Naive thymus-derived CD4-positive, alpha-beta T cell (primary cell): Measurements from ENCODE around the gene PEF1. TPM values are rescaled to one million over a fixed set of nuclear protein-coding genes. Genes with fewer than 3 reads are reported as not detected.

ENCODE experiments used
- ATAC-seq: fragments of 150-1000 bp; cut with Tn5 transposase; 2 replicates; pipeline ENCODE4 v1.10.0; 2021; ENCODE audit warnings: mild to moderate bottlenecking, moderate library complexity
- CTCF ChIA-PET: fragments of 350-600 bp; sonication (Branson Sonifier 250); formaldehyde crosslinking; loops from one replicate; lab custom pipeline; 2021; ENCODE audit warnings: antibody characterized with exemption; lab: Charles Lee
- POLR2A ChIA-PET: fragments of 350-600 bp; sonication (Branson Sonifier 250); formaldehyde crosslinking; loops from one replicate; lab custom pipeline; 2021; ENCODE audit warnings: antibody characterized with exemption, inconsistent platforms; lab: Charles Lee
- DNase-seq, 9 donors: peaks; one replicate each; pipeline versions ENCODE4 v3.0.0 to v3.0.0-alpha.2; 2020 to 2022; ENCODE audit warnings: mixed read lengths in 1 of 9
- H3K27ac ChIP-seq: one replicate; pipeline ENCODE4 v1.7.0; 2013; ENCODE audit warnings: mild to moderate bottlenecking, low read depth, low read length, moderate library complexity
- H3K27me3 ChIP-seq, 2 donors: one replicate each; pipeline ENCODE4 v1.7.0; 2013; ENCODE audit warnings: low read length in 2 of 2, mild to moderate bottlenecking in 2 of 2, moderate library complexity in 2 of 2; ENCODE audit not compliant: control insufficient read depth in 2 of 2, insufficient read depth in 2 of 2
- H3K36me3 ChIP-seq, 3 experiments: 1 replicate in 2 of 3; 2 replicates in 1 of 3; pipeline ENCODE4 v1.7.0; 2013; ENCODE audit warnings: low read length in 3 of 3, mild to moderate bottlenecking in 3 of 3, moderate library complexity in 1 of 3; ENCODE audit not compliant: insufficient read depth in 3 of 3, control insufficient read depth in 2 of 3
- H3K4me1 ChIP-seq, 2 donors: one replicate each; pipeline ENCODE4 v1.7.0; 2013; ENCODE audit warnings: low read length in 2 of 2, mild to moderate bottlenecking in 2 of 2, moderate library complexity in 1 of 2; ENCODE audit not compliant: control insufficient read depth in 2 of 2, insufficient read depth in 2 of 2
- H3K4me3 ChIP-seq: 2 replicates; pipeline ENCODE4 v1.7.0; 2013; ENCODE audit warnings: mild to moderate bottlenecking, low read length
- H3K9me3 ChIP-seq, 3 experiments: 1 replicate in 2 of 3; 2 replicates in 1 of 3; pipeline ENCODE4 v1.7.0; 2013; ENCODE audit warnings: low read length in 3 of 3; ENCODE audit not compliant: control insufficient read depth in 2 of 3
- H3K27ac Mint-ChIP-seq, 9 donors: one replicate each; pipeline ENCODE4 v1.8.0; 2020 to 2022; ENCODE audit warnings: mixed read lengths in 9 of 9, mild to moderate bottlenecking in 8 of 9, moderate library complexity in 5 of 9, inconsistent platforms in 2 of 9
- H3K27me3 Mint-ChIP-seq, 5 donors: one replicate each; pipeline ENCODE4 v1.8.0; 2021 to 2022; ENCODE audit warnings: mixed read lengths in 5 of 5, mild to moderate bottlenecking in 1 of 5
- H3K36me3 Mint-ChIP-seq, 5 donors: one replicate each; pipeline ENCODE4 v1.8.0; 2020 to 2022; ENCODE audit warnings: mixed read lengths in 5 of 5, mild to moderate bottlenecking in 3 of 5, inconsistent platforms in 1 of 5
- H3K4me1 Mint-ChIP-seq, 7 donors: one replicate each; pipeline ENCODE4 v1.8.0; 2020 to 2022; ENCODE audit warnings: mixed read lengths in 7 of 7, mild to moderate bottlenecking in 3 of 7, inconsistent platforms in 1 of 7
- H3K4me3 Mint-ChIP-seq, 10 donors: one replicate each; pipeline ENCODE4 v1.8.0; 2020 to 2022; ENCODE audit warnings: mild to moderate bottlenecking in 10 of 10, mixed read lengths in 10 of 10, moderate library complexity in 6 of 10, inconsistent platforms in 2 of 10
- H3K9me3 Mint-ChIP-seq, 11 donors: one replicate each; pipeline ENCODE4 v1.8.0; 2020 to 2022; ENCODE audit warnings: mixed read lengths in 11 of 11, mild to moderate bottlenecking in 4 of 11, inconsistent platforms in 1 of 11, moderate library complexity in 1 of 11
- intact Hi-C, 2 donors: fragments of 100-400 bp; cut with micrococcal nuclease; formaldehyde crosslinking; loops; one replicate each; pipeline ENCODE4 v1.15.1; 2023
- polyA plus RNA-seq, 2 donors: library from polyadenylated mRNA; unstranded; fragments of 300-500 nt; fragmentation: Illumina TruSeq; gene quantifications; one replicate each; pipeline ENCODE4 v1.2.3, GENCODE V29; 2021
- total RNA-seq, 6 experiments: library from RNA in 5 of 6; stranded (reverse) in 5 of 6; gene quantifications; 1 replicate in 5 of 6; 2 replicates in 1 of 6; pipeline ENCODE4 v1.2.3 and lab custom pipeline; 2021 to 2026

Gene PEF1
- total and polyA plus RNA-seq, 7 experiments from 2014 or later: 37.7 to 87.7 (median 45.5) TPM

GRCh38 chr1:31657972-31658510 is 13.4 kb upstream of the PEF1 start:
- H3K4me3 ChIP-seq: no peak overlapping the region
- ChIA-PET POLR2A (no interaction called here), CTCF (no interaction called here)
- Mint-ChIP-seq H3K4me1 (peaks cover 0 to under 1% (median 0%) of the 10 kb centered on the region in 7 donors), H3K27ac (no peak overlapping the region), H3K4me3 (no peak overlapping the region), H3K9me3 (no peaks in the 10 kb centered on the region), H3K36me3 (no peaks in the 10 kb centered on the region), H3K27me3 (peaks cover 0 to 5% (median 0%) of the 10 kb centered on the region in 5 donors)
- no peak for DNase-seq
- no peaks in the 10 kb centered on the region for H3K9me3 ChIP-seq
- no peaks in the 10 kb centered on the region for H3K4me1 ChIP-seq
- peak; percentile 26 for ATAC-seq
- intact Hi-C loops: no loop called here
- H3K27me3 ChIP-seq: no peaks in the 10 kb centered on the region
- no peaks in the 10 kb centered on the region for H3K36me3 ChIP-seq
- H3K27ac ChIP-seq: no peak overlapping the region

GRCh38 chr1:31657020-31657804 is 12.5 kb upstream of the PEF1 start:
- Histone ChIP-seq H3K36me3 (no peaks in the 10 kb centered on the region), H3K27ac (no peak overlapping the region), H3K27me3 (no peaks in the 10 kb centered on the region), H3K4me1 (no peaks in the 10 kb centered on the region), H3K9me3 (no peaks in the 10 kb centered on the region), H3K4me3 (no peak overlapping the region)
- CTCF ChIA-PET: interaction anchor here (1.4 kb wide), 1 partner anchor 8 kb away, joined by 3 read pairs; no protein-coding TSS in a partner anchor
- DNase-seq (no peak), ATAC-seq (no peak)
- H3K9me3 Mint-ChIP-seq: no peaks in the 10 kb centered on the region
- H3K4me3 Mint-ChIP-seq: no peak overlapping the region
- POLR2A ChIA-PET: no interaction called here
- intact Hi-C loops: no loop called here
- H3K27me3 Mint-ChIP-seq: peaks cover 0 to 10% (median 0%) of the 10 kb centered on the region in 5 donors
- no peaks in the 10 kb centered on the region for H3K36me3 Mint-ChIP-seq
- H3K27ac Mint-ChIP-seq: peak overlapping the region in 1 of 9 donors; percentile 6
- no peaks in the 10 kb centered on the region for H3K4me1 Mint-ChIP-seq

- no peaks in the 10 kb centered on the region for H3K36me3 ChIP-seq
- no peaks in the 10 kb centered on the region for H3K4me1 ChIP-seq
- Mint-ChIP-seq H3K4me3 (no peak overlapping the region), H3K9me3 (no peaks in the 10 kb centered on the region), H3K27me3 (peaks cover 0 to 14% (median 0%) of the 10 kb centered on the region in 5 donors), H3K27ac (peak overlapping the region in 1 of 9 donors; percentile 83), H3K36me3 (no peaks in the 10 kb centered on the region), H3K4me1 (no peaks in the 10 kb centered on the region)
- intact Hi-C loops: no loop called here
- no peaks in the 10 kb centered on the region for H3K9me3 ChIP-seq
- POLR2A ChIA-PET: no interaction called here
- H3K4me3 ChIP-seq: no peak overlapping the region
- CTCF ChIA-PET: interaction anchor here (1.4 kb wide), 1 partner anchor 10 kb away, joined by 3 read pairs; no protein-coding TSS in a partner anchor
- no peaks in the 10 kb centered on the region for H3K27me3 ChIP-seq
- DNase-seq (no peak), ATAC-seq (no peak)
- no peak overlapping the region for H3K27ac ChIP-seq
These were observed 11.1 kb upstream of the PEF1 start for GRCh38 chr1:31655756-31656155.

- no peak overlapping the region for H3K4me3 ChIP-seq
- no peaks in the 10 kb centered on the region for H3K4me1 Mint-ChIP-seq
- ChIA-PET CTCF (no interaction called here), POLR2A (no interaction called here)
- peaks cover 0 to 14% (median 0%) of the 10 kb centered on the region in 5 donors for H3K27me3 Mint-ChIP-seq
- ATAC-seq (no peak), DNase-seq (no peak)
- no peaks in the 10 kb centered on the region for H3K9me3 Mint-ChIP-seq
- no peaks in the 10 kb centered on the region for H3K27me3 ChIP-seq
- H3K4me1 ChIP-seq: no peaks in the 10 kb centered on the region
- H3K27ac Mint-ChIP-seq: no peak overlapping the region
- intact Hi-C loops: no loop called here
- H3K36me3 Mint-ChIP-seq: no peaks in the 10 kb centered on the region
- H3K4me3 Mint-ChIP-seq: no peak overlapping the region
- no peak overlapping the region for H3K27ac ChIP-seq
- no peaks in the 10 kb centered on the region for H3K36me3 ChIP-seq
- H3K9me3 ChIP-seq: no peaks in the 10 kb centered on the region
These were observed 10.4 kb upstream of the PEF1 start for GRCh38 chr1:31655104-31655503.

GRCh38 chr1:31654474-31654776 is 9.7 kb upstream of the PEF1 start:
- CTCF ChIA-PET: no interaction called here
- H3K27me3 Mint-ChIP-seq: peaks cover 0 to 14% (median 0%) of the 10 kb centered on the region in 5 donors
- H3K4me3 Mint-ChIP-seq: no peak overlapping the region
- DNase-seq (no peak), ATAC-seq (no peak)
- no peaks in the 10 kb centered on the region for H3K4me1 Mint-ChIP-seq
- intact Hi-C loops: no loop called here
- Histone ChIP-seq H3K9me3 (no peaks in the 10 kb centered on the region), H3K27me3 (no peaks in the 10 kb centered on the region), H3K36me3 (no peaks in the 10 kb centered on the region), H3K27ac (no peak overlapping the region), H3K4me1 (no peaks in the 10 kb centered on the region), H3K4me3 (no peak overlapping the region)
- POLR2A ChIA-PET: no interaction called here
- peak overlapping the region in 1 of 9 donors; percentile 22 for H3K27ac Mint-ChIP-seq
- no peaks in the 10 kb centered on the region for H3K36me3 Mint-ChIP-seq
- no peaks in the 10 kb centered on the region for H3K9me3 Mint-ChIP-seq

- ATAC-seq (no peak), DNase-seq (no peak)
- Mint-ChIP-seq H3K4me1 (no peaks in the 10 kb centered on the region), H3K4me3 (no peak overlapping the region), H3K36me3 (no peaks in the 10 kb centered on the region), H3K27me3 (peaks cover 0 to 14% (median 0%) of the 10 kb centered on the region in 5 donors), H3K27ac (peak overlapping the region in 1 of 9 donors; percentile 22), H3K9me3 (no peaks in the 10 kb centered on the region)
- H3K4me1 ChIP-seq: no peaks in the 10 kb centered on the region
- no peaks in the 10 kb centered on the region for H3K36me3 ChIP-seq
- H3K27ac ChIP-seq: no peak overlapping the region
- H3K9me3 ChIP-seq: no peaks in the 10 kb centered on the region
- H3K4me3 ChIP-seq: no peak overlapping the region
- ChIA-PET POLR2A (interaction anchor here (0.6 kb wide), 1 partner anchor 502 kb away, joined by 3 read pairs; no protein-coding TSS in a partner anchor), CTCF (no interaction called here)
- intact Hi-C loops: no loop called here
- no peaks in the 10 kb centered on the region for H3K27me3 ChIP-seq
These were observed 9.2 kb upstream of the PEF1 start for GRCh38 chr1:31653717-31654473.
